ENCODE results near the gene SLC29A2. TPM values are rescaled to one million over a fixed set of nuclear protein-coding genes. Genes with fewer than 3 reads are reported as not detected.

The SLC29A2 gene
- total and polyA plus RNA-seq, 2 of the 8 experiments (the other 6 are each of a cell fraction or from before 2014, with no cell fraction given): 29.3 to 31.6 TPM

- no peak; the same call in 1 of the 2 replicates for TF ChIP-seq MAX (IDR thresholded peaks at IDR 0.05)
- TF ChIP-seq CBX8 (IDR thresholded peaks at IDR 0.05; ENCODE audit: borderline replicate concordance, low read depth, low read length): no peak
- no peak for TF ChIP-seq CEBPB (IDR thresholded peaks at IDR 0.05; ENCODE audit: low read depth, low read length)
- no peak for TF ChIP-seq EP300 (IDR thresholded peaks at IDR 0.05; ENCODE audit: borderline replicate concordance in 1 of 2, low read depth in 2 of 2, low read length in 2 of 2)
- TF ChIP-seq BRCA1 (IDR thresholded peaks at IDR 0.05; ENCODE audit: low read depth, low read length): no peak
- TF ChIP-seq HDAC6 (IDR thresholded peaks at IDR 0.05; ENCODE audit: low read depth, low read length): no peak
- TF ChIP-seq SP1 (IDR thresholded peaks at IDR 0.05; ENCODE audit: low read depth, low read length): peak; percentile 40; the same call in 1 of the 2 replicates
- TF ChIP-seq PHF8 (conservative IDR thresholded peaks at IDR 0.05; ENCODE audit: low read depth, low read length): peak; percentile 67
- TF ChIP-seq SIN3A (conservative IDR thresholded peaks at IDR 0.05 in 1 of 2, IDR thresholded peaks at IDR 0.05 in 1 of 2; ENCODE audit: low read depth in 1 of 2, low read length in 2 of 2): 0 out of 4 replicates have a peak, but pooled peaks of 1 of the 2 experiments have one; percentile 12
- TF ChIP-seq SP4 (IDR thresholded peaks at IDR 0.05; ENCODE audit: low read length): peak; percentile 57; the same call in 1 of the 2 replicates
- no peak for TF ChIP-seq BACH1 (IDR thresholded peaks at IDR 0.05; ENCODE audit: low read length)
- no peak for TF ChIP-seq JUND (IDR thresholded peaks at IDR 0.05; ENCODE audit: low read length)
- TF ChIP-seq TEAD4 (IDR thresholded peaks at IDR 0.05; ENCODE audit: low read depth, low read length): no peak
- no peak for TF ChIP-seq CTCF (IDR thresholded peaks at IDR 0.05; ENCODE audit: control extremely low read depth in 1 of 3, insufficient read depth in 1 of 3, low read depth in 1 of 3, low read length in 3 of 3)
- TF ChIP-seq TCF12 (IDR thresholded peaks at IDR 0.05; ENCODE audit: low read depth, low read length): no peak
- no peak for TF ChIP-seq SIRT6 (IDR thresholded peaks at IDR 0.05; ENCODE audit: low read length)
- no peak for TF ChIP-seq USF2 (IDR thresholded peaks at IDR 0.05; ENCODE audit: low read length)
- TF ChIP-seq ASH2L (IDR thresholded peaks at IDR 0.05; ENCODE audit: low read length): peak; percentile 64
- 0 out of 3 replicates have a peak, but pooled peaks of 1 of the 2 experiments have one; percentile 33 for TF ChIP-seq POLR2A (IDR thresholded peaks at IDR 0.05; ENCODE audit: control extremely low read depth in 1 of 2, low read depth in 2 of 2, low read length in 2 of 2)
- TF ChIP-seq EGR1 (IDR thresholded peaks at IDR 0.05; ENCODE audit: borderline replicate concordance, low read depth, low read length): peak; percentile 76
- TF ChIP-seq SIX5 (IDR thresholded peaks at IDR 0.05; ENCODE audit: low read depth, low read length): no peak
- no peak for TF ChIP-seq BCL11A (IDR thresholded peaks at IDR 0.05; ENCODE audit: low read depth in 2 of 2, low read length in 2 of 2)
These were observed at the start of gene SLC29A2 (continued) for GRCh38 chr11:66371627-66372415.
